AG09319 (cell line): Measurements from ENCODE around the gene MCF2L2.

Experiments
- DNase-seq: peaks from one replicate; pipeline ENCODE4 v3.0.0-alpha.2; 2010; ENCODE audit warnings: low read depth; ENCODE audit errors: extremely low read depth
- CTCF ChIP-seq: IDR thresholded peaks from 2 replicates; pipeline ENCODE4 v1.5.1; 2011; ENCODE audit warnings: low read depth, mild to moderate bottlenecking, inconsistent platforms, low read length, moderate library complexity

The MCF2L2 gene

GRCh38 chr3:183192650-183193300, 235.6 kb downstream of the MCF2L2 start:
- no peak for TF ChIP-seq CTCF
- DNase-seq = no peak

- DNase-seq = no peak
- no peak for TF ChIP-seq CTCF
These were observed 238.8 kb downstream of the MCF2L2 start for GRCh38 chr3:183189641-183190040.

GRCh38 chr3:183188895-183189462, 239.4 kb downstream of the MCF2L2 start:
- DNase-seq = no peak
- TF ChIP-seq CTCF = peak; percentile 16

- DNase-seq = peak; percentile 59
These were observed 242.7 kb downstream of the MCF2L2 start for GRCh38 chr3:183185696-183186095.

GRCh38 chr3:183182732-183183610, 245.4 kb downstream of the MCF2L2 start:
- TF ChIP-seq CTCF = no peak
- no peak for DNase-seq

More at GRCh38 chr3:183185696-183186095, 242.7 kb downstream of the MCF2L2 start:
- TF ChIP-seq CTCF = no peak

GRCh38 chr3:183182073-183182472, 246.3 kb downstream of the MCF2L2 start:
- no peak for DNase-seq
- TF ChIP-seq CTCF = no peak

GRCh38 chr3:183181606-183182005, 246.8 kb downstream of the MCF2L2 start:
- TF ChIP-seq CTCF = no peak
- no peak for DNase-seq
